Left ventricle myocardium superior (tissue), 1 donor: ENCODE data around the gene LRRTM1. TPM values are rescaled to one million over a fixed set of nuclear protein-coding genes. Genes with fewer than 3 reads are reported as not detected.
A peak's percentile ranks its signal among the peaks of the same experiment; 100 is the strongest.

ENCODE experiments used
- ATAC-seq: fragments of 200-7000 bp; cut with Tn5 transposase; one replicate; pipeline ENCODE4 v1.9.1; 2020; ENCODE audit warnings: mild to moderate bottlenecking, moderate library complexity
- DNase-seq: peaks from one replicate; pipeline ENCODE4 v3.0.0-alpha.2; 2020
- intact Hi-C: fragments of 100-400 bp; cut with micrococcal nuclease; formaldehyde crosslinking; loops from one replicate; pipeline ENCODE4 v1.11.0; 2022
- long read RNA-seq: library from polyadenylated mRNA; unstranded; transcript quantifications from one replicate; pipeline ENCODE4 v2.0.0, GENCODE V29; 2021
- total RNA-seq: library from RNA; stranded (reverse); fragmentation: NEBNext Ultra II Directional; extraction: Animal tissue kit (Norgen Biotek cat#: 25700); gene quantifications from one replicate; pipeline ENCODE4 v1.2.1, GENCODE V29; 2021
- donor health status: DM: no; HTN: yes; CAD: no; lungs with severe emphysema.

The LRRTM1 gene, protein sequence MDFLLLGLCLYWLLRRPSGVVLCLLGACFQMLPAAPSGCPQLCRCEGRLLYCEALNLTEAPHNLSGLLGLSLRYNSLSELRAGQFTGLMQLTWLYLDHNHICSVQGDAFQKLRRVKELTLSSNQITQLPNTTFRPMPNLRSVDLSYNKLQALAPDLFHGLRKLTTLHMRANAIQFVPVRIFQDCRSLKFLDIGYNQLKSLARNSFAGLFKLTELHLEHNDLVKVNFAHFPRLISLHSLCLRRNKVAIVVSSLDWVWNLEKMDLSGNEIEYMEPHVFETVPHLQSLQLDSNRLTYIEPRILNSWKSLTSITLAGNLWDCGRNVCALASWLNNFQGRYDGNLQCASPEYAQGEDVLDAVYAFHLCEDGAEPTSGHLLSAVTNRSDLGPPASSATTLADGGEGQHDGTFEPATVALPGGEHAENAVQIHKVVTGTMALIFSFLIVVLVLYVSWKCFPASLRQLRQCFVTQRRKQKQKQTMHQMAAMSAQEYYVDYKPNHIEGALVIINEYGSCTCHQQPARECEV
- total RNA-seq = 0.40 TPM
- long read RNA-seq, partial matches to known transcripts = 0 of 1 reads
- long read RNA-seq, other reads (novel, unspliced or antisense) = 0 of 1 reads

DNA sequence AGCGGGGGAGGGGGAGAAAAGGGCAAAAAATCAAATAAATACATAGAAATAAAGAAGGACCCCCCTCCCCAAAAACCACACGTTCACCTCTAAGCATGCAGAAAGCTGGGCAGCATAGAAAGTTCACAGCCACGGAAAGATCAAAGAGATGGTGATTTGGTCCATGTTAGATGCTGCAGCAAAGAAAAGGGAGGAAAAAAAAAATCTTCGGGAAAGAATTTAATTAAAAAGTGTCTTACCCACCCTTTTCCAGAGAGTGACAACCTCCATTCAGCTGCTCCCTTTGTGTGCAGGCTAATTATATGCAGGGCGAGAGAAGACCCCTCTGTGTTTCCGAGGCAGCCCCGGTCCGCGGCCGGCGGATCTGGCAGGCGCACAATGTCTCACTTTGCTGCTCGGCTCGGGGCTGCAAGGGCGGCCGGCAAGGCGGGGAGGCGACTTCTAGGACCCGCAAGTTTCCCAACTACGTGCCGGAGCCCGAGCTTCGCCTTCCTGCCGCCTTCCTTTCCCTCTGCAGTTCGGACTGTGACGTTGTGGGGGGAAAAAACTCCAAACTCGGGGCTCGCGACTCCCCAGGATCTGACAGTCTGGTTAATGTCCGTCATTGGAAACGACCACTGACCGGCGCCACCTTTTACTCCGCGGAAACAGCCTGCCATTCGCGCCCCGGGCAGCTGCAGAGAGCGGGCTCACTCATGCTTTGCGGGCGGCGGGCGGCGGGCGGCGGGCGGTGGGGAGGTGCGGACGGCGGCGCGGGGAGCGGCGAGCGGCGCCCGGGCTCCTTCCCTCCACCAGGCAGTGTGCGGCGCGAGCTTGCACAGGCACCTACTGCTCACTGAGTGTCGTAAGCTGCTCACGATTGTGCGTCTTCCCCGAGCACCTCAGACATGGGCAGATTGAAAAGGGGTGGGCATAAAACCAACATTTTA lies at the start of gene LRRTM1:
Gene LRRTM1, minus strand, starts transcription at position 844 of the 929 bp plus-strand sequence. CDS start 933 bp downstream, outside the sequence.
- DNase-seq = peak; percentile 37
- peak; percentile 66 for ATAC-seq
- intact Hi-C loops = no loop called here

DNA sequence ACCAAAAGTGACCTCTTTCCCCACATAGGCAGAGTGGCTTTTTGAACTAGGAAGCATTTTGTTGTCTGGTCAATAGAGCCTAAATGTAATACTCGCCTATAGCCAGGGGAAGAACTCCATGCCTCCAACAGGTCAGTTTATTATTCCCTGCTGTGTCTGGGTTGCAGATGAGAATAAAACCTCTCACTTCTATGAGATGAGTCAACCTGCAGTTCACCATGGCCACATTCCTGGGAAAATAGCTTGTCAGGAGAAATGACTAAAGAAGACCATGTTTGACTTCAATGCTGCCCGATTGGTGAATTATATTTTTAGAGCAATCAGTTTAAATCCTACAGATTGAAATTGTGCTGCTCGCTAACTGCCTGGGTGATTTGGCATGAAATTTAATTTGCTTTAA lies 46.7 kb upstream of the LRRTM1 start:
- intact Hi-C loops = no loop called here
- DNase-seq = no peak
- ATAC-seq = no peak

DNA sequence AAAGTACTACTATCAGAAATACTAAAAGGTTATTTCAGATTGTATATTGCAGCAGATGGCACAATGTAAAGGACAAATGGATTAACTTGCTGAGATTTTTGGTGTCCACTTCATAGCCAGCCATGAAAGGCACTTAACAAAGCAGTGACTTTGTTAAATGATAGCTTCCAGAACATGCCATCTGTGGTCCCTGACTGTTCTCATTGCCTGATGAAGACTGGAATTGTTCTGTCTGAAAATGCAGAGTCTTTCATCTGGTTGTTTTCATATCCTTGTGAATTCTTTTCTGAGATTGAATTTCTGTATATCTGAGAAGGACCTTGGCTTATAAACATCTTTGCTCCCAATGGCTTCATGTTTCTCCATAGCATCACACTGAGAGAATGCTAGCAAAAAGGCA lies 44.4 kb upstream of the LRRTM1 start:
- no peak for ATAC-seq
- DNase-seq = no peak
- intact Hi-C loops = no loop called here

DNA sequence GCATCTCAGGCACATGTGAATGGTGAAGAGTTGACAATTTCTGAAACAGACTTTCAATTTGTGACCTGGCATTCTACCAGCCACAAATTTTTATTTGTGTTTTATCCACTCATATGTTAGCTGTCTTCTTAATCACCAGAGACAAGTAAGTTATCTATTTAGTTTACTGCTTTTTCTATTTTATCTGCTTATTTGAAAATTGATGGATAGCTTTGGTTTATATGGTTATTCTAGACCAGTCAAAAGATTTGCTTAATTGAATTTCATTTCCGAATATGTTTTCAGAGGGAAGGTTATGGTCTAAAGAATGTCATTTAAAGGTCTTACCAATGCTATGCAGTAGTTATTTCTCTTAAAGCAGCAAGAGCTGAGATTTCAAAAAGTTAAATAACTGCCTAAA lies 43.5 kb upstream of the LRRTM1 start:
- intact Hi-C loops = no loop called here
- ATAC-seq = no peak
- no peak for DNase-seq

DNA sequence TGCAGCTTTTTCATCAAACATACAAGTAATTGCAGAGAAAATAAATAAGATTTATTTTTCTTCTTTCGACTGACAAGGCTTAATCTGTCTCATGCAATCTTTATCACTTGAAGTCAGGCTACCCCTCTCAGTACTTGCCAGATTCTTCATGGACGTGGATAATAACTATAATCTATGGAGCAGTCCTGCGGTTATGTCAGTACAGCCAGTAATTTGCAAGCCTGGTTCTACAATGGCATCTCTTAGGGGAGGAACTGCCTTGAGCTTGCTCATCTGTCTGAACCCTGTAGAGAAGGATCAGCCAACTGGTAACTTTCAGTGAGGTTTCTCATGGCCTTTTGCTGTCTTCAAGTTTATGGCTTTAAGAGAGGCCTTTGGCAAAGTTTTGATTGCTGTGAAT lies 35.5 kb upstream of the LRRTM1 start:
- DNase-seq (no peak), ATAC-seq (no peak)
- intact Hi-C loops = no loop called here

DNA sequence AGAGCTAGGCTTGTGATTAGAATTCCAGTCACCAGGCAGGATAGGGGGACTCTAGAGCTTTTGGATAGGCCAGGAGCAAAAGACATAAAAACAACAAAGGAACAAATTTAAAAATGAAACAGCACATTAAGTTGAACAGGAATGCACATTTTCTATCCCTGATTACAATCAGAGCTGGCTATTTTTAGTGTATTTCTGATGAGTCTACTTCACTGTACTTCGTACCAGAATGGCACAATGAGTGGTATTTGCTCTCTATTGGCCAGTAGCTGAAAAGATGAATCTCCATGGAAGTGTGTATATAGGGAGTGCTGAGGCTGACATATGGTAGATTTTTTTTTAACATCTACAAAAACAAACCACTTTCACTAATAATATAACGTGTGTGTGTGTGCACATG lies 34.2 kb upstream of the LRRTM1 start:
- intact Hi-C loops = no loop called here
- DNase-seq = no peak
- no peak for ATAC-seq

DNA sequence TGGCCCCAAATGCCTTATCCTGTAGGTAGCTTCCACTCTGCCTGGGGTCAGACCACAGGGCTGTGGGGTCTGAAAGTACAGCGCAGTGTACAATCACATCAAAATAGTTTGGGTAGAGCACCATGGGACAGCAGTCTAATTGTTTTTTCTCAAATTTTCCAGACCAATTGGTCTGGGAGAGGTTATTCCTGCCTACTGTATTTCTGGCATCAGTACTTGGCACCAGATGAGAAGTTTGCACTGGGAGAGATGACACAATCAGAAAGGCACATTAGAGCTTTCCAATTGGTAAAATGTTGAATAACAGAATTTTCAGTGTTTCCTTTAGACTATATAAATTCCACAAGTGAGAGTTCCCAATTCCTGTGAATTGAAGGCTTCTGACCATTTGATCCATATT lies 30.9 kb upstream of the LRRTM1 start:
- intact Hi-C loops = no loop called here
- no peak for ATAC-seq
- DNase-seq = no peak

DNA sequence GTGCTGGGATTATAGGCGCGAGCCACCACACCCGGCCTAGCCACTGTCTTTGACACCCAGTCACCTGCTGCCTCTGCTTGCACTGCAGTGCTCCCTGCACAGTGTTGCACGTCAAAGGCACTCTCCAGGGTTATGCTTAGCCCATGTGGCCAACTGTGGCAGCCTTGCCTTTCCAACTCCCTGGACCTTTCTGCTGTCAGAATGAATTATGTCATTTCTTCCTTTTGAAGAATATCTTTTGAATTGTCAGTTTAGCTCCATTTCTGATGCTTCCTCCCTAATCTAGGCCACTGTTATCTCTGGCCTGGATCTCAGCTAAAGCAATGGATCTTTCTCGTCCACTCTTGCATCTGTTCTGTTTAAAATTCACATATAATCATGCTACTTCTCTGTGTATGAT lies 29.3 kb upstream of the LRRTM1 start:
- intact Hi-C loops = no loop called here
- no peak for ATAC-seq

DNA sequence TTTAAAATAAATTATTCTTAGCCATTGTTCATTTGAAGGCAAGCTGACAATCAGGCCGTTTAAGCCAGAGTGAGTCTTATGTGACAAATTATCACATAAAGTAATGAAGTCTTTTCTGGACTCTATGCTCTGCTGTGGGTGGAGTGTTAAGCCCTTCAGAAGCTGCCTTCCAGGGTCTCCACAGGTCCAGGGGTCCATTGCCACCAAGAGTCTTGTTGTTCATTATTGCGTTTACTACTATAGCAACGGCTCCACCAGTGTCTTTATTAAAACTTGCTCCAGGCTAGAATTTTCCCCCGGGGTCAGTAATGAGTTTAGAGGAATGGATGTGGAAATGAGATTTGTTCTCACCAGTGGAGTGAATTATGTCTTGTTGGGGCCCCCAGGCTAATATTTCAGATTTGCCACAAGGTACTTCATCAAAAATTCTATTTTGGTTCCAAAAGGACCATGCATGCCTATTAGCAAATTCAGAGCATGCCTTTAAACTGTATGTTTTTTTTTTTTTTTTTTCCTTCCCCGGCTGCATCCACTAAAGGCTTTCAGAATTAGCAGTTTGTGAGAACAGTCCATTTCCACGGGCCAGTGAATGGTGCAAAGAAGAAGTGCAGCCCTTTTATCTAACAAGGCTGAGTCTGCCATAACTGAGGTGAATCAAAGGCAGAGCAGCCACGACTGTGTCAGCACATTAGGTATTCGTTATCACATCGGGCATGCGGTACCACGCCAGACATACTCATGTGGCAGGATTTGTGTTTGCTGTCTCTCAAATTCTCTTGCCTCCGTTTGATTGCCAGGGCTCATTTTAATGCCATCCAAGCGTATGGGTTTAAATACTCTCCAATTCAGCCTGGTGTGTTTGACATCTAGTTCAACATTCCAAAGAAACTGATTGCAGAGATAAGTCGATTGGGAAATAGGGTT lies 26.2 kb upstream of the LRRTM1 start:
- DNase-seq (no peak), ATAC-seq (no peak)

More for the DNA sequence above, 29.3 kb upstream of the LRRTM1 start:
- DNase-seq = no peak

DNA sequence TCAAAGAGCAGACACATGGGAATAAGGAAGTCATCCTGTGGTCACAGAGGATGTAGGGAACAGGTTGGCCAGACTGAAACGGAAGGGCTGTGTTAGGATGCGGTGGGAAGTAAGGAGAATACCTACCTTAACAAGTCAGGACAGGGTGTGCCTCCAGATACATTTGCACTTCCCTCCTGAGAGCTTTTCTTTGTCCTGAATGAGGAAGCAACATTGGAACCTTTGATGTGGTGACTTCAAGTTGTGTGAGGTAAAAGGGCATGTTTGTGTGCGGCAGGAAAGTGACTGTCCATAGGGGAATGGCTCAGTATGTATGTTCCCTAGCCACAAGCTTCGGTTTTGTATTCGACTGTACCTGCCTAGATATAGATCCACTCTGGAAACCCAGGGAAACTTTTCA lies 24.9 kb upstream of the LRRTM1 start:
- intact Hi-C loops = no loop called here
- DNase-seq (no peak), ATAC-seq (no peak)

More for the DNA sequence above, 26.2 kb upstream of the LRRTM1 start:
- intact Hi-C loops = no loop called here

DNA sequence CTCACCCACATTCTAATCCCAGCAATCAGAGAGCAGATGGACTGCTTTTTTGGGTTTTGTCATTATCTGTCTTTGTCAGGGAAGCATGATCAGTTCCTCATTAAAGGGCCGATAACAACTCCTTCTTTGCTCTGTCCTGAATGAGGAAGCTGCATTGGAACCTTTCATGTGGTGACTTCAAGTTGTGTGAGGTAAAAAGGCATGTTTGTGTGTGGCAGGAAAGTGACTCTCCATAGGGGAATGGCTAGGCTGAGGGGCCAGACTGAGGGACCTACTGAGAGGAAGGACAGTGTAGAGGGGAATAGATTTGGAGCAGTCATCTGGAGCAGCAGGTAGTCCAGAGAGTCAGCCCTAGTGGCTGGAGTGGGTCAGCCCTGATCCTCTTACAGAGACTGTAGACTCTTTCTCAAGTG lies 23.6 kb upstream of the LRRTM1 start:
- DNase-seq (no peak), ATAC-seq (no peak)
- intact Hi-C loops = no loop called here

DNA sequence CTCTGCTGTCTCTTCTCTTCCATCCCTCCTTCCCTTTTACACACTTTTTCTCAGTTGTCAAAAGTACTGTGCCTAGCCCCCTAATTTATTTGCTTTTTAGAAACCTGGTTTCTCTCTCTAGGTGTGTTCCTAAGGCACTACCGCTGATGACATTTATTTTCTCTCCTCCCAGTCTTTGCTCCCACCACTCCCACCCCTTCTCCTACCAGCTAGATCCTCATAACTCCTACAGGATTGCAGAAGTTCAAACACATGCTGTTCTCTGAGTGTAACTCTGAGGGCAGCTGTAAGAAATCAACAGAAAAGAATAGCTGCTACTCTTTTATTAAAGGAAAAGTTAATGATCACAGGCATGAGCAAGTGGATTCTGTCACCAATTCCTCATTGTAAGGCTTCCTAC lies 22.3 kb upstream of the LRRTM1 start:
- intact Hi-C loops = loop anchor here (1.0 kb wide), 1 partner anchor 172 kb away; no protein-coding TSS in a partner anchor
- no peak for ATAC-seq
- no peak for DNase-seq

DNA sequence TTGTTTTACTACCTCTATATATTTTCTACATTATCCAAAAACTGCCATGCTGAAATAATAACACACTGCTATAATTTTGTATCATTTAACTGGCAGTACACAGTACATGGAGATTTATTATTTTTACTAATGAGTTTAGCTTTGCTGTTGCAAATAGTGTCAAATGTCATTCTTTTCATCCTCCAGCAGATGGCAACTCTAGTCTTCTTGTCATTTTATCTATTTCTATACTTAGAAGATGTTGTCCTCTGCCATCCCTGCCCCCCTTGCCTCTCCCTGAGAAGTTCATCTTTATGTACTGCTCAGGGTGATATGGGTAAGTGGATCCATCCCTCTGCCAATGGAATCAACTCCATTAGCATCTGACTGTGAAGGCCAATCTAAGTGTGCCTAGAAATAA lies 21.7 kb upstream of the LRRTM1 start:
- no peak for DNase-seq
- intact Hi-C loops = loop anchor here (1.0 kb wide), 1 partner anchor 173 kb away; no protein-coding TSS in a partner anchor
- ATAC-seq = peak; percentile 70

DNA sequence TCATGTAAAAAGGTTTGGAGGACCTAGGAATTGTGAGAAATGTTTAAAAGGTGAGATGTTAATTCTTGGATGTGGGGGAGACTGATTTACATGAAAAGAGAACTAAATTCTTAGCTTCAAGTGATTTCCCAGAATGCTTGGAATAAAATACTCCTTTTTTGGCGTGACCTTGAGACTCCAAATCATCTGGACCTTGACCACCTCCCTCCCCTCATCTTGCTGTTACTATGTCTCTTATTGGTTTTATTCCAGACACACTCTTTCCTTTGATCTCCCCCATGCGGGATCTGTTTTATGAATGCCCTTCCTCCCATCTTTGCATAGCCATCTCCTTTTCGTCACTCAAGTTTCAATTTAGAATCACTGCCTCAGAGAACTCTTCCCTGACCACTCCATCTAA lies 20.0 kb upstream of the LRRTM1 start:
- no peak for DNase-seq
- intact Hi-C loops = no loop called here
- ATAC-seq = no peak

DNA sequence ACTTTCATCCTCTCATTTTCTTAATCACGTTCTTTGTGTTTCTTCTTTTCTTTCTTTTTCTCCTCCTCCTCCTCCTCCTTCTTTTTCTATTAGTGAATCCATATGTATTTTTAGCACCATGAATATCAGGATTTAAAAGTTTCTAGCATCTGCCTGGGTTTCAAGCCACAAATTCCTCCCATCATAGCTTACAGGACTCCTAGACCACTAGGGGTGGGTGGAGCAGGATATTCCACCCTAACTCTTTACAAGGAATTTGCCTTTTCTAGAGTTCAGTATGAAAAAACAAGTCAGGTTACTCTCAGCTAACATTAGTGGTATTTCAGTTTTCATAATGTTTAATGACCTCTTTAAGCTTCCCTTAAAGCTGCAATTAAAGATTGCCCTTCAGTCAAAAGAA lies 19.1 kb upstream of the LRRTM1 start:
- DNase-seq (no peak), ATAC-seq (no peak)
- intact Hi-C loops = no loop called here

DNA sequence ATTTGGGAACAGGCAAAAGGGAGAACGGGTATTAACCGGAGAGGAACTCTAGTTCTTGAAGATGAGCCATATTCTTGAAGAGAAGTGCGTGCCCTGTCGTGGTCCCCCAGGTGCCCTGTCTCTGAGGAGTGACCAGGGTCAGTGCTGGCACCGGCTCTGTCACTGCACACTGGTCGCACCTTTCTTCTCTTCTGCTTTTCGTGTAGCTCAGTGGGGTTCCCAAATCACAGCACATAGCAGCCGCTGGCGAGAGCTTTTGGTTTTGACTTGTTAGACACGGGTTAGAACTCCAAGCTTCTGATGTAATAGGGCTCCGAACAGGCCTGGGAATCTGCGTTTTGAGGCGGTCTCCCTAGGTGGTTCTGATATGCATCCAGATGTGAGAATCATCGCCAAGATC lies 18.4 kb upstream of the LRRTM1 start:
- ATAC-seq (no peak), DNase-seq (no peak)
- intact Hi-C loops = no loop called here

DNA sequence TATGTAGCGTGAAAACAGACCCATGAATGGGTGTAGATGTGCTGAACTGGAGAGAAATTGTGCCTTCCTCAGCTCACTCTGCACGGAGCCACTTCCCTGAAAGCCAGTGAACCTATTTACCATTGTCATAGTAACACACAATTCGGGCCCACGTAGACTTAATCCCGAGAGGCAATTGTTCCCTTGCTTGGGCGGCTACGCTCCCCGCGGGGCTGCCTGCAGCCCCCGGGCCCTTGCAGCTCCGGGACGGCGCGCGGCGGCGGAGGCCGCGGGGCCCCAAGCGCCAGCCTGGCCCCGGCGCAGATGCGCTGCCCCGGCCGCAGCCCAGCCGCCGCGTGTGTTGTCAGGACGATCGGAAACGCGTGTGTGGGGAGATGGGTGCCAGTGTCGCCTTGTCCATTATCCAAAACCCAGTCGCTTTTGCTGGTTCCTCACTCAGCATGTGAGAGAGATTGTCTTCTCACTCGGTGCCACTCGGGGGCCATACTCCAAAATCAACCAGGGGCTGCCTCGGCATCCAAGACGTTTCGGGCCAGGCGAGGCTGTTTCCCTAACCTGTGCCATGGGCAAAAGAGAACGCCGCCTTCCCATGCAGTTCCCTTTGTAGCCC lies 17.9 kb upstream of the LRRTM1 start:
- DNase-seq (no peak), ATAC-seq (no peak)
- intact Hi-C loops = no loop called here

DNA sequence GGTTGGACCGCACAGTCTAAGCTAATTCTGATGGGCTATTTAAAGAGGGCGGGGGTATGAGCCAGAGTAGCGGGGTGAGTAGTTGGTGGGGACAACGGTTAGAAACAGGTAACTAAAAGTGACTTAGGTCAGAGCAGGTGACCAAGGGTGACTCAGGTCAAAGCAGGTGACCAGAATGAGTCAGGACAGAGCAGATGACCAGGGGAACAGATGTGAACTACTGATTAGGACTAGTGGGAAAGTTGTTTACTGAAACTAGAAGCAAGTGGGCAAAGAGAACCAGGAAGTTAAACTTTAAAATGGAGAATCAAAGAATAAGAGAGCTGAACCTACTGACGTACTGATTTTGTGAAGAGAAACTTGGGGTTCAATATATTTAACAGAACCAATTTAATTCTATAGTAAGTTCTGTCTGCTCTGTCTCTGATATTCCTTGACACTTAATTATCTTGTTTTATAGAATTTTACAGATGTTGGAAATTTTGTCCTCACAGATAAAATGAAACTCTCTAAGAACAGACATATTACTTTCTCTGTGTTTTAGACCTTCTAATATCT lies 7.8 kb upstream of the LRRTM1 start:
- ATAC-seq (no peak), DNase-seq (no peak)
- intact Hi-C loops = no loop called here
